Liver (tissue), 3 donors: Measurements from ENCODE around the gene TMCO1.
"Not testable (repeated sequence)": the region's sequence is repeated elsewhere in the genome, so short reads cannot be mapped to it uniquely, and the experiment has no call there.

Source experiments
- EGR1 ChIP-seq, 2 donors: IDR thresholded peaks; 2 replicates each; pipeline ENCODE4 v1.6.1; 2016 to 2018; ENCODE audit warnings: antibody characterized with exemption in 2 of 2, low read depth in 2 of 2
- FOXA1 ChIP-seq: IDR thresholded peaks from 2 replicates; pipeline ENCODE4 v1.6.1; 2016; ENCODE audit warnings: antibody characterized with exemption
- GABPA ChIP-seq, 2 donors: IDR thresholded peaks in 1 of 2; conservative IDR thresholded peaks in 1 of 2; 2 replicates each; pipeline ENCODE4 v1.6.1; 2016; ENCODE audit warnings: antibody characterized with exemption in 2 of 2, mild to moderate bottlenecking in 1 of 2, moderate library complexity in 1 of 2
- JUND ChIP-seq, 2 donors: IDR thresholded peaks; 2 replicates each; pipeline ENCODE4 v1.6.1; 2016; ENCODE audit warnings: antibody characterized with exemption in 2 of 2
- NR2F2 ChIP-seq: IDR thresholded peaks from 2 replicates; pipeline ENCODE4 v1.6.1; 2016; ENCODE audit warnings: antibody characterized with exemption
- RAD21 ChIP-seq, 2 donors: IDR thresholded peaks; 2 replicates each; pipeline ENCODE4 v1.6.1; 2016; ENCODE audit warnings: antibody characterized with exemption in 2 of 2, mild to moderate bottlenecking in 2 of 2
- SP1 ChIP-seq: IDR thresholded peaks from 2 replicates; pipeline ENCODE4 v1.6.1; 2018; ENCODE audit warnings: antibody characterized with exemption, mild to moderate bottlenecking
- TAF1 ChIP-seq: conservative IDR thresholded peaks from 2 replicates; pipeline ENCODE4 v1.6.1; 2016; ENCODE audit warnings: antibody characterized with exemption, mild to moderate bottlenecking
- YY1 ChIP-seq: IDR thresholded peaks from 2 replicates; pipeline ENCODE4 v1.6.1; 2016; ENCODE audit warnings: antibody characterized with exemption, mild to moderate bottlenecking
- TF ChIP-seq, protein P1 (sequence below): IDR thresholded peaks from 2 replicates; pipeline ENCODE4 v1.6.1; 2016; ENCODE audit warnings: antibody characterized with exemption
- TF ChIP-seq, protein P2 (sequence below): fragments of 150-350 bp; IDR thresholded peaks from 2 replicates; pipeline ENCODE4 v1.5.1; 2017; ENCODE audit warnings: improper control_type of control experiment, low read depth, low read length; ENCODE audit not compliant: missing input control
- TF ChIP-seq, protein P3 (sequence below): IDR thresholded peaks from 2 replicates; pipeline ENCODE4 v1.6.1; 2016; ENCODE audit warnings: antibody characterized with exemption
- TF ChIP-seq, protein P4 (sequence below): IDR thresholded peaks from 2 replicates; pipeline ENCODE4 v1.6.1; 2016; ENCODE audit warnings: antibody characterized with exemption
- TF ChIP-seq, protein P5 (sequence below): IDR thresholded peaks from 2 replicates; pipeline ENCODE4 v1.6.1; 2016; ENCODE audit warnings: antibody characterized with exemption, mild to moderate bottlenecking
- donor health status: healthy.
- donor health status: healthy.

DNA sequence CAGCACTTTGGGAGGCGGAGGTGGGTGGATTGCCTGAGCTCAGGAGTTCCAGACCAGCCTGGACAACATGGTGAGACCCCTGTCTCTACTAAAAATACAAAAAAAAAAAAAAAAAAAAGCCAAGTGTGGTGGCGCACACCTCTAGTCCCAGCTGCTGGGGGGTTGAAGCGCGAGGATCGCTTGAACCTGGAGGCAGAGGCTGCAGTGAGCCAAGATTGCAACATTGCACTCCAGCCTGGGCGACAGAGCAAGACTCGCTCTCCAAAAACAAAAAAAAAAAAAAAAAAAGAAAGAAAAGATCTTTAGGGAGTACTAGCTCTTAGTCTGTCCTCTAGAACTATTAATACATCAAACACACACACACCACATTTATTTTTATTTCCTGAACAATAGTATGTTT lies 66.7 kb downstream of the TMCO1 start:
- TF ChIP-seq JUND (IDR thresholded peaks at IDR 0.05); GABPA (IDR thresholded peaks at IDR 0.05 in 1 of 2, conservative IDR thresholded peaks at IDR 0.05 in 1 of 2); TAF1; NR2F2; SP1; RAD21 (IDR thresholded peaks at IDR 0.05); FOXA1; YY1; EGR1 (IDR thresholded peaks at IDR 0.05; ENCODE audit: low read depth in 2 of 2): not testable (repeated sequence)
- TF ChIP-seq, protein P1, sequence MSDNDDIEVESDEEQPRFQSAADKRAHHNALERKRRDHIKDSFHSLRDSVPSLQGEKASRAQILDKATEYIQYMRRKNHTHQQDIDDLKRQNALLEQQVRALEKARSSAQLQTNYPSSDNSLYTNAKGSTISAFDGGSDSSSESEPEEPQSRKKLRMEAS, result not testable (repeated sequence)
- TF ChIP-seq, protein P2, sequence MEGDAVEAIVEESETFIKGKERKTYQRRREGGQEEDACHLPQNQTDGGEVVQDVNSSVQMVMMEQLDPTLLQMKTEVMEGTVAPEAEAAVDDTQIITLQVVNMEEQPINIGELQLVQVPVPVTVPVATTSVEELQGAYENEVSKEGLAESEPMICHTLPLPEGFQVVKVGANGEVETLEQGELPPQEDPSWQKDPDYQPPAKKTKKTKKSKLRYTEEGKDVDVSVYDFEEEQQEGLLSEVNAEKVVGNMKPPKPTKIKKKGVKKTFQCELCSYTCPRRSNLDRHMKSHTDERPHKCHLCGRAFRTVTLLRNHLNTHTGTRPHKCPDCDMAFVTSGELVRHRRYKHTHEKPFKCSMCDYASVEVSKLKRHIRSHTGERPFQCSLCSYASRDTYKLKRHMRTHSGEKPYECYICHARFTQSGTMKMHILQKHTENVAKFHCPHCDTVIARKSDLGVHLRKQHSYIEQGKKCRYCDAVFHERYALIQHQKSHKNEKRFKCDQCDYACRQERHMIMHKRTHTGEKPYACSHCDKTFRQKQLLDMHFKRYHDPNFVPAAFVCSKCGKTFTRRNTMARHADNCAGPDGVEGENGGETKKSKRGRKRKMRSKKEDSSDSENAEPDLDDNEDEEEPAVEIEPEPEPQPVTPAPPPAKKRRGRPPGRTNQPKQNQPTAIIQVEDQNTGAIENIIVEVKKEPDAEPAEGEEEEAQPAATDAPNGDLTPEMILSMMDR, result not testable (repeated sequence)
- TF ChIP-seq, protein P3, sequence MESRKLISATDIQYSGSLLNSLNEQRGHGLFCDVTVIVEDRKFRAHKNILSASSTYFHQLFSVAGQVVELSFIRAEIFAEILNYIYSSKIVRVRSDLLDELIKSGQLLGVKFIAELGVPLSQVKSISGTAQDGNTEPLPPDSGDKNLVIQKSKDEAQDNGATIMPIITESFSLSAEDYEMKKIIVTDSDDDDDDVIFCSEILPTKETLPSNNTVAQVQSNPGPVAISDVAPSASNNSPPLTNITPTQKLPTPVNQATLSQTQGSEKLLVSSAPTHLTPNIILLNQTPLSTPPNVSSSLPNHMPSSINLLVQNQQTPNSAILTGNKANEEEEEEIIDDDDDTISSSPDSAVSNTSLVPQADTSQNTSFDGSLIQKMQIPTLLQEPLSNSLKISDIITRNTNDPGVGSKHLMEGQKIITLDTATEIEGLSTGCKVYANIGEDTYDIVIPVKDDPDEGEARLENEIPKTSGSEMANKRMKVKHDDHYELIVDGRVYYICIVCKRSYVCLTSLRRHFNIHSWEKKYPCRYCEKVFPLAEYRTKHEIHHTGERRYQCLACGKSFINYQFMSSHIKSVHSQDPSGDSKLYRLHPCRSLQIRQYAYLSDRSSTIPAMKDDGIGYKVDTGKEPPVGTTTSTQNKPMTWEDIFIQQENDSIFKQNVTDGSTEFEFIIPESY, result not testable (repeated sequence)
- TF ChIP-seq, protein P4, sequence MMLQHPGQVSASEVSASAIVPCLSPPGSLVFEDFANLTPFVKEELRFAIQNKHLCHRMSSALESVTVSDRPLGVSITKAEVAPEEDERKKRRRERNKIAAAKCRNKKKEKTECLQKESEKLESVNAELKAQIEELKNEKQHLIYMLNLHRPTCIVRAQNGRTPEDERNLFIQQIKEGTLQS, result not testable (repeated sequence)
- TF ChIP-seq, protein P5, sequence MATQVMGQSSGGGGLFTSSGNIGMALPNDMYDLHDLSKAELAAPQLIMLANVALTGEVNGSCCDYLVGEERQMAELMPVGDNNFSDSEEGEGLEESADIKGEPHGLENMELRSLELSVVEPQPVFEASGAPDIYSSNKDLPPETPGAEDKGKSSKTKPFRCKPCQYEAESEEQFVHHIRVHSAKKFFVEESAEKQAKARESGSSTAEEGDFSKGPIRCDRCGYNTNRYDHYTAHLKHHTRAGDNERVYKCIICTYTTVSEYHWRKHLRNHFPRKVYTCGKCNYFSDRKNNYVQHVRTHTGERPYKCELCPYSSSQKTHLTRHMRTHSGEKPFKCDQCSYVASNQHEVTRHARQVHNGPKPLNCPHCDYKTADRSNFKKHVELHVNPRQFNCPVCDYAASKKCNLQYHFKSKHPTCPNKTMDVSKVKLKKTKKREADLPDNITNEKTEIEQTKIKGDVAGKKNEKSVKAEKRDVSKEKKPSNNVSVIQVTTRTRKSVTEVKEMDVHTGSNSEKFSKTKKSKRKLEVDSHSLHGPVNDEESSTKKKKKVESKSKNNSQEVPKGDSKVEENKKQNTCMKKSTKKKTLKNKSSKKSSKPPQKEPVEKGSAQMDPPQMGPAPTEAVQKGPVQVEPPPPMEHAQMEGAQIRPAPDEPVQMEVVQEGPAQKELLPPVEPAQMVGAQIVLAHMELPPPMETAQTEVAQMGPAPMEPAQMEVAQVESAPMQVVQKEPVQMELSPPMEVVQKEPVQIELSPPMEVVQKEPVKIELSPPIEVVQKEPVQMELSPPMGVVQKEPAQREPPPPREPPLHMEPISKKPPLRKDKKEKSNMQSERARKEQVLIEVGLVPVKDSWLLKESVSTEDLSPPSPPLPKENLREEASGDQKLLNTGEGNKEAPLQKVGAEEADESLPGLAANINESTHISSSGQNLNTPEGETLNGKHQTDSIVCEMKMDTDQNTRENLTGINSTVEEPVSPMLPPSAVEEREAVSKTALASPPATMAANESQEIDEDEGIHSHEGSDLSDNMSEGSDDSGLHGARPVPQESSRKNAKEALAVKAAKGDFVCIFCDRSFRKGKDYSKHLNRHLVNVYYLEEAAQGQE, result not testable (repeated sequence)
